Karpas-422 (cell line): ENCODE results near the gene SNAPIN. TPM values are rescaled to one million over a fixed set of nuclear protein-coding genes. Genes with fewer than 3 reads are reported as not detected.
"Not testable (repeated sequence)": the region's sequence is repeated elsewhere in the genome, so short reads cannot be mapped to it uniquely, and the experiment has no call there.

ENCODE experiments used
- DNase-seq: peaks from one replicate; pipeline ENCODE4 v3.0.0-alpha.2; 2015
- H2AFZ ChIP-seq: fragments of 200-600 bp; sonication (generic); 2 replicates; pipeline ENCODE4 v1.6.1; 2014; ENCODE audit warnings: antibody characterized with exemption, low read length, mixed read lengths
- H3K27ac ChIP-seq: fragments of 200-600 bp; sonication (generic); 2 replicates; pipeline ENCODE4 v1.5.1; 2014; ENCODE audit warnings: mild to moderate bottlenecking, low read length, moderate library complexity
- H3K27me3 ChIP-seq: fragments of 200-600 bp; sonication (generic); 2 replicates; pipeline ENCODE4 v1.6.1; 2014; ENCODE audit warnings: low read length, mixed read lengths
- H3K36me3 ChIP-seq: fragments of 200-600 bp; sonication (generic); 2 replicates; pipeline ENCODE4 v1.6.1; 2014; ENCODE audit warnings: low read length, mixed read lengths; ENCODE audit not compliant: insufficient read depth
- H3K4me1 ChIP-seq: fragments of 200-600 bp; sonication (generic); 2 replicates; pipeline ENCODE4 v1.6.1; 2014; ENCODE audit warnings: mild to moderate bottlenecking, low read length, mixed read lengths
- H3K4me2 ChIP-seq: fragments of 200-600 bp; sonication (generic); 2 replicates; pipeline ENCODE4 v1.6.1; 2014; ENCODE audit warnings: low read length, low read depth, mild to moderate bottlenecking; ENCODE audit not compliant: poor library complexity, severe bottlenecking
- H3K4me3 ChIP-seq: fragments of 200-600 bp; sonication (generic); 2 replicates; pipeline ENCODE4 v1.5.1; 2014; ENCODE audit warnings: mild to moderate bottlenecking, antibody characterized with exemption, low read length, mixed read lengths
- H3K79me2 ChIP-seq: fragments of 200-600 bp; sonication (generic); 2 replicates; pipeline ENCODE4 v1.6.1; 2014; ENCODE audit warnings: mild to moderate bottlenecking, low read length, mixed read lengths
- H3K9ac ChIP-seq: fragments of 200-600 bp; sonication (generic); 2 replicates; pipeline ENCODE4 v1.6.0; 2014; ENCODE audit warnings: low read length
- H3K9me2 ChIP-seq: fragments of 200-600 bp; sonication (generic), shearing (Covaris generic); replicated peaks from 2 replicates; pipeline ENCODE4 v1.6.0; 2014; ENCODE audit warnings: mild to moderate bottlenecking, low read length, moderate library complexity; ENCODE audit not compliant: insufficient read depth
- H3K9me3 ChIP-seq: fragments of 300-700, 200-600 bp; sonication (generic); 2 replicates; pipeline ENCODE4 v1.6.1; 2014; ENCODE audit warnings: low read length, mixed read lengths
- H4K20me1 ChIP-seq: fragments of 200-600 bp; sonication (generic); 2 replicates; pipeline ENCODE4 v1.6.1; 2014; ENCODE audit warnings: mild to moderate bottlenecking, antibody characterized with exemption, low read length, low read depth; ENCODE audit not compliant: insufficient read depth
- total RNA-seq: library from RNA; depleted of rRNA; stranded (reverse); fragments of >200 nt; shearing (Covaris generic); gene quantifications from 2 replicates; pipeline ENCODE4 v1.2.3, GENCODE V29; 2014; ENCODE audit warnings: low replicate concordance

Gene SNAPIN
- total RNA-seq, 1 experiment from 2014 or later: 54.3 TPM

DNA sequence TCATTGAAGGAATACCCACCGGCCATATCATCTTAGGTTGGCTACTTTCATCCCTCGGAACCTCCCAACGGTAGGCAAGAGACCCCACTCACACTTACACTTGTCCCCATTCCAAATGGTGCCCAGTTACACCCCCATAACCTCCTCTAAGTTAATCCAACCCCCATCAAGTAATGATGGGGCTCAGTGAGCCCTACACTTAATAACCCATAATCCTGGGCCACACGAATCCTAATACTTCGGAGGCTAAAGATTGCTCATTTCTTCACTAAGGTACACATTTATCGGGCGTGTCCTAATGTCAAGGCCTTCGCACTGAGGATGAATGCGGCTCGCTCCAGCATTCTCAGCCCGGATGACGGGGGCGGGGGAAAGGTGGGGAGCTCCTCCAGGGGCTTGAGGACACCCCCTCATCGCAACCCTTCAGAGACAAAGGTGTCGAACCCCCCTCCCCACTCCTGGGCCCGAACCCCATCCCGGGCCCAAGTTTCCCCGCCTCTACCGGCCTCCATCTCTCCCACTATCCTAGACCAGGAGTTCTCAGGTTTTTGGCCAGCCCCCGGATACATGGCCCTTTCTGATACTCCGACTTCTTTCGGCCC, 11.9 kb downstream of the SNAPIN start:
- Histone ChIP-seq H3K9me3 (no peaks in the 10 kb centered on the region), H4K20me1 (no peaks in the 10 kb centered on the region), H3K4me1 (peaks cover 22% of the 10 kb centered on the region), H3K4me2 (peak overlapping the region; percentile 83), H3K79me2 (peaks cover 33% of the 10 kb centered on the region), H3K4me3 (peak overlapping the region; percentile 86), H3K27ac (peak overlapping the region; percentile 74), H3K27me3 (no peaks in the 10 kb centered on the region), H2AFZ (no peak overlapping the region), H3K36me3 (peaks cover 35% of the 10 kb centered on the region), H3K9me2 (no peaks in the 10 kb centered on the region), H3K9ac (peak overlapping the region; percentile 92)
- DNase-seq: peak; percentile 56

- H4K20me1 ChIP-seq: no peaks in the 10 kb centered on the region
- peak within 1 kb of the TSS; percentile 99; the same call in 1 of the 2 replicates for H2AFZ ChIP-seq
- DNase-seq: peak; percentile 99
- H3K9me3 ChIP-seq: no peaks in the 10 kb centered on the region
- peak within 1 kb of the TSS; percentile 74 for H3K27ac ChIP-seq
- H3K4me1 ChIP-seq: peaks cover 22% of the 10 kb centered on the region
- no peaks in the 10 kb centered on the region for H3K27me3 ChIP-seq
- H3K9me2 ChIP-seq: no peaks in the 10 kb centered on the region
- peaks cover 33% of the 10 kb centered on the region for H3K36me3 ChIP-seq
- peak within 1 kb of the TSS; percentile 92 for H3K9ac ChIP-seq
- H3K4me2 ChIP-seq: peak within 1 kb of the TSS; percentile 86
- peak within 1 kb of the TSS; percentile 86 for H3K4me3 ChIP-seq
- peaks cover 33% of the 10 kb centered on the region for H3K79me2 ChIP-seq
These were observed 12.5 kb downstream of the SNAPIN start, which contains the start of gene ILF2 for GRCh38 chr1:153670859-153671627. Gene ILF2, minus strand, starts transcription at chr1:153670993. Its CDS starts 71 bp downstream, at chr1:153670922.

GRCh38 chr1:153671628-153672353, 13.3 kb downstream of the SNAPIN start:
- Histone ChIP-seq H3K79me2 (peaks cover 33% of the 10 kb centered on the region), H3K27ac (peak overlapping the region; percentile 63), H2AFZ (peak overlapping the region; percentile 99), H3K4me3 (peak overlapping the region; percentile 76), H3K4me1 (peaks cover 22% of the 10 kb centered on the region), H3K4me2 (peak overlapping the region; percentile 86), H3K36me3 (peaks cover 28% of the 10 kb centered on the region), H3K9ac (peak overlapping the region; percentile 68)
- H4K20me1 ChIP-seq, H3K9me2 ChIP-seq, H3K27me3 ChIP-seq, H3K9me3 ChIP-seq: not testable (repeated sequence)
- DNase-seq: peak; percentile 76

DNA sequence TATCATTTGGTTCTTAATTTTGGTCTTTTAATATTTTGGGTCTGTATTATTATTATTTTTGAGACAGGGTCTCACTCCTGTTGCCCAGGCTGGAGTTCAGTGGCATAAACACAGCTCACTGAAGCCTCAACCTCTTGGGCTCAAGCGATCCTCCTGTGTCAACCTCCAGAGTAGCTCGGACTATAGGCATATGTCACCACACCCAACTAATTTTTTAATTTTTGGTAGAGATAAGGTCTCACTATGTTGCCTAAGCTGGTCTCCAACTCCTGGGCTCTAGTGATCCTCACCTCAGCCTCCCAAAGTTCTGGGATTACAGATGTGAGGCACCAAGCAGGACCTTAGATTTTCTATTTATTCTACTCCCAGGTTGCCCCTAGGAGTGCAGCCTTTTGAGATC, 15.0 kb downstream of the SNAPIN start:
- Histone ChIP-seq H3K36me3 (peaks cover 10% of the 10 kb centered on the region), H3K9me2 (no peaks in the 10 kb centered on the region), H3K27ac (no peak overlapping the region), H3K27me3 (no peaks in the 10 kb centered on the region), H3K79me2 (peaks cover 23% of the 10 kb centered on the region), H2AFZ (no peak overlapping the region), H3K4me3 (no peak overlapping the region), H3K4me1 (peaks cover 21% of the 10 kb centered on the region), H3K9me3 (no peaks in the 10 kb centered on the region), H3K9ac (no peak overlapping the region), H4K20me1 (no peaks in the 10 kb centered on the region), H3K4me2 (no peak overlapping the region)
- DNase-seq: no peak

DNA sequence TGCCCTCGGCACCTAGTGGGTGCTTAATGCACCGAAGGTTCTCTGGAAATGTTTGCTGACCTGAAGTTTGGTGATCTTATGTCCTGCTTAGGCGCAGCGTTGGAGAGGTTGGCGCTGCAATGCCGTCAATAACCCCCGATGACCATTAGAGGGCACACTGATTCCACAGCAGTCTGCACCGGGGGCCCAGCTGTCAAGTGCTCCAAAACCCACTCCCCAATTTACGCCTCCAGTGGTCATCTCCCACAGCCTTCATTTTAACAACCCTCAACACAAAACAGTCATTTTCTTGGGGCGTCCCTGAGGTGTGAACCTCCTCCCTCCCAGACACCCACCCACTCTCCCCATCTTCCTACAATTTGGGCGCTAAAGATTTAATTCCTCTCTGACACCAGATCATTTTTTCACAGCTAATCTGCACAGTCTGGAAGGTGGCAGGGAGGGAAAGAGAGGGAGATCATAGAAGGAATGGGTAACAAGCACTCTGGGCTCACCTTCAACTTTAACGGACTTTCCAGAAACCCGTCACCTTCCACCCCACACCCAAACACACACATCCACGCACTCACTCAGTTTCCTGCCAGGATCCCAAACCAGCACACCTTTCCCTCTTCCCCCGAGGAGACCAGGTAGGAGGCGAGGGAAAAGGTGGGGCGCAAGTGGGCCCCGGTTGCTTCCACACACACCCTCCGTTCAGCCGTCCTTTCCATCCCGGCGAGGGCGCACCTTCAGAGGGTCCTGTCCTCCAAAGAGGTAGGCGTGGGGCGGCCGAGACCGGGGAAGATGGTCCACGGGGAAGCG, 19.4 kb downstream of the SNAPIN start:
- H3K27me3 ChIP-seq: no peaks in the 10 kb centered on the region
- peak; percentile 76 for DNase-seq
- no peak overlapping the region for H3K4me3 ChIP-seq
- H3K79me2 ChIP-seq: no peaks in the 10 kb centered on the region
- no peaks in the 10 kb centered on the region for H3K9me2 ChIP-seq
- no peaks in the 10 kb centered on the region for H4K20me1 ChIP-seq
- peaks cover 3% of the 10 kb centered on the region; the same call in 1 of the 2 replicates for H3K4me1 ChIP-seq
- no peak overlapping the region for H3K9ac ChIP-seq
- no peaks in the 10 kb centered on the region for H3K9me3 ChIP-seq
- no peaks in the 10 kb centered on the region for H3K36me3 ChIP-seq
- peak overlapping the region; percentile 61; the same call in 1 of the 2 replicates for H2AFZ ChIP-seq
- peak overlapping the region; percentile 32 for H3K4me2 ChIP-seq
- no peak overlapping the region for H3K27ac ChIP-seq

GRCh38 chr1:153678519-153679336, 20.2 kb downstream of the SNAPIN start, which contains the start of gene NPR1:
Gene NPR1, plus strand, starts transcription at chr1:153678688. Its CDS starts 421 bp downstream, at chr1:153679109.
- Histone ChIP-seq H3K9me2 (no peaks in the 10 kb centered on the region), H3K4me2 (peak within 1 kb of the TSS; percentile 32), H3K27me3 (no peaks in the 10 kb centered on the region), H3K79me2 (no peaks in the 10 kb centered on the region), H3K9ac (no peak within 1 kb of the TSS), H3K36me3 (no peaks in the 10 kb centered on the region), H3K9me3 (no peaks in the 10 kb centered on the region), H3K4me3 (no peak within 1 kb of the TSS), H3K27ac (no peak within 1 kb of the TSS), H4K20me1 (no peaks in the 10 kb centered on the region), H3K4me1 (peaks cover 3% of the 10 kb centered on the region; the same call in 1 of the 2 replicates), H2AFZ (peak within 1 kb of the TSS; percentile 61; the same call in 1 of the 2 replicates)
- DNase-seq: no peak
